ENCODE data around the gene SLC25A21.
"Not testable (repeated sequence)": the region's sequence is repeated elsewhere in the genome, so short reads cannot be mapped to it uniquely, and the experiment has no call there.

Gene SLC25A21

GRCh38 chr14:37083599-37083998 is 88.8 kb downstream of the SLC25A21 start:
- DNase-seq, result no peak

- no peak for DNase-seq
Observed at GRCh38 chr14:37082449-37082848, 90.0 kb downstream of the SLC25A21 start.

- no peak for DNase-seq
Observed at GRCh38 chr14:37081856-37082255, 90.5 kb downstream of the SLC25A21 start.

- DNase-seq, result no peak
Observed at GRCh38 chr14:37081218-37081617, 91.2 kb downstream of the SLC25A21 start.

GRCh38 chr14:37078131-37078530 is 94.3 kb downstream of the SLC25A21 start:
- DNase-seq, result no peak

GRCh38 chr14:37074320-37074719 is 98.1 kb downstream of the SLC25A21 start:
- DNase-seq, result not testable (repeated sequence)

- no peak for DNase-seq
Observed at GRCh38 chr14:37063467-37064240, 108.8 kb downstream of the SLC25A21 start.

- DNase-seq, result no peak
Observed at GRCh38 chr14:37062191-37062803, 110.1 kb downstream of the SLC25A21 start.

- DNase-seq, result no peak
Observed at GRCh38 chr14:37061697-37062096, 110.7 kb downstream of the SLC25A21 start.

- DNase-seq, result no peak
Observed at GRCh38 chr14:37060496-37061260, 111.7 kb downstream of the SLC25A21 start.

- DNase-seq, result no peak
Observed at GRCh38 chr14:37057776-37058175, 114.6 kb downstream of the SLC25A21 start.

GRCh38 chr14:37056473-37056872 is 115.9 kb downstream of the SLC25A21 start:
- no peak for DNase-seq

GRCh38 chr14:37054869-37055268 is 117.5 kb downstream of the SLC25A21 start:
- DNase-seq, result no peak

- DNase-seq, result no peak
Observed at GRCh38 chr14:37054144-37054543, 118.3 kb downstream of the SLC25A21 start.

GRCh38 chr14:37051680-37052079 is 120.7 kb downstream of the SLC25A21 start:
- no peak for DNase-seq

GRCh38 chr14:37051153-37051552 is 121.3 kb downstream of the SLC25A21 start:
- no peak for DNase-seq

- DNase-seq, result no peak
Observed at GRCh38 chr14:37048666-37049071, 123.7 kb downstream of the SLC25A21 start.

- no peak for DNase-seq
Observed at GRCh38 chr14:37047996-37048395, 124.4 kb downstream of the SLC25A21 start.

- DNase-seq, result no peak
Observed at GRCh38 chr14:37047226-37047625, 125.2 kb downstream of the SLC25A21 start.

GRCh38 chr14:37046815-37047214 is 125.6 kb downstream of the SLC25A21 start:
- DNase-seq, result no peak

GRCh38 chr14:37045340-37046061 is 126.9 kb downstream of the SLC25A21 start:
- DNase-seq, result no peak

GRCh38 chr14:37037636-37038387 is 134.6 kb downstream of the SLC25A21 start:
- no peak for DNase-seq

Data from NCI-H526 (cell line).